BJ (cell line): ENCODE results near the gene KDM3A. TPM values are rescaled to one million over a fixed set of nuclear protein-coding genes. Genes with fewer than 3 reads are reported as not detected.

Experiments
- CTCF ChIA-PET: fragments of 350-600 bp; formaldehyde crosslinking; extraction: SDS; loops from one replicate; lab custom pipeline; 2021; ENCODE audit warnings: antibody characterized with exemption, inconsistent platforms; lab: Yijun Ruan, JAX
- POLR2A ChIA-PET: fragments of 300-600 bp; sonication (Branson Sonifier 250); formaldehyde crosslinking; extraction: SDS; loops from one replicate; lab custom pipeline; 2021; ENCODE audit warnings: antibody characterized with exemption; lab: Charles Lee
- DNase-seq: peaks from one replicate; pipeline ENCODE4 v3.0.0-alpha.2; 2011; ENCODE audit warnings: low read depth
- H3K27me3 ChIP-seq: 2 replicates; pipeline ENCODE4 v1.6.0; 2011; ENCODE audit warnings: low read length; ENCODE audit not compliant: control insufficient read depth, insufficient read depth
- H3K36me3 ChIP-seq: 2 replicates; pipeline ENCODE4 v1.5.1; 2011; ENCODE audit warnings: low read length; ENCODE audit not compliant: control insufficient read depth, insufficient read depth
- H3K4me3 ChIP-seq: 2 replicates; pipeline ENCODE4 v1.5.1; 2011; ENCODE audit warnings: low read depth, mild to moderate bottlenecking, control low read depth, low read length
- CTCF ChIP-seq: IDR thresholded peaks from 2 replicates; pipeline ENCODE4 v1.5.1; 2011; ENCODE audit warnings: low read depth, mild to moderate bottlenecking, control low read depth, inconsistent platforms, low read length, moderate library complexity; ENCODE audit not compliant: insufficient read depth
- polyA minus RNA-seq: library from RNA; depleted of rRNA, polyadenylated mRNA; stranded (reverse); fragments of >200 nt; gene quantifications from 2 replicates; pipeline ENCODE4 v1.2.3, GENCODE V29; 2011; rRNA and poly(A)+ RNA removed
- polyA plus RNA-seq: library from polyadenylated mRNA; depleted of rRNA; stranded (reverse); fragments of >200 nt; gene quantifications from 2 replicates; pipeline ENCODE4 v1.2.3, GENCODE V29; 2011; rRNA removed

The KDM3A gene
- 24.1 and 39.3 TPM in 2 replicates for polyA plus RNA-seq
- polyA minus RNA-seq, result 35.3 and 54.1 TPM in 2 replicates

DNA sequence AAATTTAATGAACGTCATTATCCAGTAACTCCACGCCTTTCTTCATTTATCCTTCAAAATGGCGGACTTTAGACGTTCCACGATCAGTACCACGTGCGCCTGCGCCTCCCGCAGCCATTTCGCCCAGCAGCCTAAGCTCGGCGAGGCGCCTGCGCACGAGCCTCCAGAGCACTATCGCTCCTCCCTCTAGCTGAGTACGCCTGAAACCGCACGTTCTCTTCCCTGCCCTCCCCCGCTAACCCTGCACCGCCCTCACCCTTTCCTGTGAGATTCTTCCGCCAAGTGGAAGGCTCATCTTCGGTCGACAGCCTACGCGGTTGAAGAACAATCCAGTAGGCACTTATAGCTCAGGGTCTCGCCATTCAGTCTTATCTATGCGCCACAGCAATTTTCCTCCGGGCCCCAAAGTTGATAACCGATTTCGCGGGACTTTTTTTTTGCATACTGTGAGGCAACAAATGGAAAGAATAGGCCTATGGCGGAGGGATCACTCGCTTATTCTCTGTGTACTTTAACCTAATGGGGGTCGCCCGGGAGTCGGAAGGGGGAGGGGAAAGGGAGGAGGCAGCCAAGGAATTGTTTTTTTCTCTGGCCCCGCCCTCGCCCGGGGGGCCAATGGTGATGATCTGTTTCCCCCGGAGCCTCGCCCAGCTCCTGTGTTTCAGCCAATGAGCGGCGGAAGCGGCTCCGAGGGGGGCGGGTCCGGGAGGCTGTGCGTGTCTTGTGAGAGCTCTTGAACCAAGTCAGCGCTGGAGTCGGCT, at the start of gene KDM3A:
Gene KDM3A, plus strand, starts transcription at position 741 of the 761 bp plus-strand sequence. CDS start 677 bp downstream, outside the sequence.
- Histone ChIP-seq H3K4me3 (peak within 1 kb of the TSS; percentile 91), H3K27me3 (peaks cover 2% of the 10 kb centered on the region), H3K36me3 (peaks cover 4% of the 10 kb centered on the region; the same call in 1 of the 2 replicates)
- ChIA-PET POLR2A (interaction anchor here (0.7 to 1.4 kb wide), 2 partner anchors 40 to 245 kb away, joined by 7 to 9 read pairs; partner anchors contain the start of gene IMMT), CTCF (interaction anchor here (0.6 to 1.0 kb wide), 6 partner anchors 18 to 220 kb away, joined by 3 to 4 read pairs (median 3); no protein-coding TSS in a partner anchor)
- TF ChIP-seq CTCF, result no peak
- DNase-seq, result peak; percentile 97

- H3K27me3 ChIP-seq, result no peaks in the 10 kb centered on the region
- no peak for TF ChIP-seq CTCF
- no peak for DNase-seq
- H3K36me3 ChIP-seq, result no peaks in the 10 kb centered on the region
- POLR2A ChIA-PET, result no interaction called here
- no peak overlapping the region for H3K4me3 ChIP-seq
- CTCF ChIA-PET, result interaction anchor here (0.9 to 1.4 kb wide), 3 partner anchors 10 to 47 kb away, joined by 3 to 6 read pairs (median 3); no protein-coding TSS in a partner anchor
Measured at GRCh38 chr2:86392873-86393518, 48.2 kb upstream of the KDM3A start.

DNA sequence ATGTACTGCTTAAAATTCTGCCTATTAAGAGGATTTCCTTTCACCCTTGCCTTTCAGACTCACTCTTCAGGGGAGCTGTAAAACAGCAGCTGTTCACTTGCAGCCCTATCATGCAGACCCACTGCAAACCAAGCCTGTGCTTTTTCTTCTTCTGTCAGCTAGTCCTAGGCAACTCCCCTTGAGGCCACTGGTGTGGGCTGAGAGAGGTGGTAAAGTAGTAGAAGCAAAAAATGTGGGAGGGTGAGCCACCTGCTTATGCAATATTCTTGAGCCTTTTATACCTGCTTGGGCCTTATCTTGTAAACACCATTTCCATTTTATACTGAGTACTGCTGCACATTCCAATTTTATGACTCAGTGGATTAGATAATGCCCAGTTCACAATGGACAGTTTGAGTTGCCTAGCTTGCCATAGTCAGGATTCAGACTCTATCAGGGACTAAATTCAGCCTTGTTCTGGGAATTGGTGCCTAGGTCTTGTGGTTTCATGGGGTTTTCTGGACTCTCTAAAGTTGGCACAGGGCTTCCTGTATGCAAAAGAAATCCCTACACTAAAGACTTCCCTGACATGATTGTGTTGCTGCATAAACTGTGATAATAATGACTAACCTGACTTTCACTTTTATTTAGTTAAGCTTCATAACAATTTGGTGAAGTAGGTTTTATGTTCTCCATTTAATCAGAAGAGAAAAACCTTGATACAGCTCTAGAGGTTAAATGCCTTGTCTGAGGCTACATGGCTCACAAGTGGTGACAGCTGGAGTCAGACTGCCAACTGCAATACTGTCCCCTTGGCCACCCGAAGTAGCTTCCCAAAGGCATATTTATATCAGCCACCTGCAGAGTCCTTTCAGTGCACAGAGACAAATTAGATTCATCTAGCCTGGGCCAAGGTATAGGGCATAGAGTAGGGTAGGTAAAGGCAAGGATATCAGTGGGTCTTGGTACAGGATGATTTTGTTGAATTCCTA, 47.4 kb upstream of the KDM3A start:
- no peaks in the 10 kb centered on the region for H3K27me3 ChIP-seq
- no peaks in the 10 kb centered on the region for H3K36me3 ChIP-seq
- H3K4me3 ChIP-seq, result no peak overlapping the region
- no peak for TF ChIP-seq CTCF
- ChIA-PET POLR2A (no interaction called here), CTCF (interaction anchor here (0.9 to 1.4 kb wide), 3 partner anchors 9 to 46 kb away, joined by 3 to 6 read pairs (median 3); no protein-coding TSS in a partner anchor)
- no peak for DNase-seq

DNA sequence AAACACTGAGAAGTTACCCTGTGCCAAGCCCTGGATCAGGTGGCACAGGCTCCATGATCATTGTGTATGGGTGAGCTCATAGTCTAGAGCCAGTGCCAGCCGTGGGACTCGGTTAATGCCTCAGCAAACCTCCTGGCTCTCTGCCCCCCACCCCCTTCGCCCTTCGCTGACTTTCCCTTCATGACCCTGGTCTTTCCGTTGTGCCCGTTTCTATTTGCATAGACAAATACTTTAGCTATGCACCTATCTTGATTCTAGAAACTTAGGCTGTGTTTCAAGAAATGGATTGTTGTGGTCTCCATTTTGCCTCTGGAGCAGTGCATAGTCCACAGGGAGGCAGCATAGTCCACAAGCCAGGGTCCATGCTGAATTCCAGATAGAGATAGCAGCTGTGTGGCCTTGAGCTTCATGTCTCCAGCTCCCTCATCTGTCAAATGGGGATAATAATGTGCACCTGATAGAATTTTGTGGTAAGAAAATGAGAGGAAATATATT, 44.8 kb upstream of the KDM3A start:
- ChIA-PET POLR2A (interaction anchor here (0.7 kb wide), 1 partner anchor 1438 kb away, joined by 6 read pairs; no protein-coding TSS in a partner anchor), CTCF (interaction anchor here (0.6 to 1.8 kb wide), 3 partner anchors 44 to 175 kb away, joined by 3 to 4 read pairs (median 3); no protein-coding TSS in a partner anchor)
- no peak for DNase-seq
- Histone ChIP-seq H3K4me3 (no peak overlapping the region), H3K36me3 (no peaks in the 10 kb centered on the region), H3K27me3 (no peaks in the 10 kb centered on the region)
- TF ChIP-seq CTCF, result no peak; the same call in 1 of the 2 replicates
